Fibroblast of pulmonary artery (primary cell): ENCODE results near the gene PLEKHG3.

Experiments
- DNase-seq: peaks from one replicate; pipeline ENCODE4 v3.0.0-alpha.2; 2010; ENCODE audit warnings: low read depth
- H3K4me3 ChIP-seq: replicated peaks from 2 replicates; pipeline ENCODE4 v1.5.1; 2011; ENCODE audit warnings: low read depth, mild to moderate bottlenecking, control low read depth, low read length, moderate library complexity
- TF ChIP-seq, protein P1 (sequence below): IDR thresholded peaks from 2 replicates; pipeline ENCODE4 v1.5.1; 2011; ENCODE audit warnings: mild to moderate bottlenecking, control low read depth, low read length, inconsistent platforms; ENCODE audit errors: missing control alignments

PLEKHG3 gene

DNA sequence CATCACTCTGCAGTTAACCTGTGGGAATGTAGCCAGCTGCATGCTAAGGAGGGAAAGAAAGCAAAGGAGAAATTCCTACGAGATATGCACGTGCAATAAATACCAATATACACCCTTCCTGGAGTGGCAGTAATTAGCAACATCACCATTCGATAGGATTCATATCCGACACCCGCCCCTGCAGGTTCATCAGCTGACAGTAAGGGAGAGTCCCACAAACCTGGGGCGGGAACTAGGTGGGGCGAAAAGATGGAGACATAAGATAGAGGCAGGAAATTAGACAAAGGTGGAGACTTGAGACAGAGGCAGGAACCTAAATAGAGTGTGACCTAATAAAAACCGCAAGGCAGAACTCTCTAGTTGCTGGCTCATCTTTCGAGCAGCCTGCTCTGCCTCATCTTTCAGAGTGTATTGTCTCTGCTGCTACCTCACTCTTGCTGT lies 51.6 kb downstream of the PLEKHG3 start:
- H3K4me3 ChIP-seq: no peak overlapping the region

GRCh38 chr14:64756712-64757111 lies 52.5 kb downstream of the PLEKHG3 start:
- no peak for DNase-seq
- TF ChIP-seq, protein P1, sequence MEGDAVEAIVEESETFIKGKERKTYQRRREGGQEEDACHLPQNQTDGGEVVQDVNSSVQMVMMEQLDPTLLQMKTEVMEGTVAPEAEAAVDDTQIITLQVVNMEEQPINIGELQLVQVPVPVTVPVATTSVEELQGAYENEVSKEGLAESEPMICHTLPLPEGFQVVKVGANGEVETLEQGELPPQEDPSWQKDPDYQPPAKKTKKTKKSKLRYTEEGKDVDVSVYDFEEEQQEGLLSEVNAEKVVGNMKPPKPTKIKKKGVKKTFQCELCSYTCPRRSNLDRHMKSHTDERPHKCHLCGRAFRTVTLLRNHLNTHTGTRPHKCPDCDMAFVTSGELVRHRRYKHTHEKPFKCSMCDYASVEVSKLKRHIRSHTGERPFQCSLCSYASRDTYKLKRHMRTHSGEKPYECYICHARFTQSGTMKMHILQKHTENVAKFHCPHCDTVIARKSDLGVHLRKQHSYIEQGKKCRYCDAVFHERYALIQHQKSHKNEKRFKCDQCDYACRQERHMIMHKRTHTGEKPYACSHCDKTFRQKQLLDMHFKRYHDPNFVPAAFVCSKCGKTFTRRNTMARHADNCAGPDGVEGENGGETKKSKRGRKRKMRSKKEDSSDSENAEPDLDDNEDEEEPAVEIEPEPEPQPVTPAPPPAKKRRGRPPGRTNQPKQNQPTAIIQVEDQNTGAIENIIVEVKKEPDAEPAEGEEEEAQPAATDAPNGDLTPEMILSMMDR: no peak
- no peak overlapping the region for H3K4me3 ChIP-seq

More for the DNA sequence above, 51.6 kb downstream of the PLEKHG3 start:
- TF ChIP-seq, protein P1: no peak
- DNase-seq: peak; percentile 24

GRCh38 chr14:64757601-64758000 lies 53.4 kb downstream of the PLEKHG3 start:
- no peak overlapping the region for H3K4me3 ChIP-seq
- TF ChIP-seq, protein P1: no peak
- DNase-seq: no peak

DNA sequence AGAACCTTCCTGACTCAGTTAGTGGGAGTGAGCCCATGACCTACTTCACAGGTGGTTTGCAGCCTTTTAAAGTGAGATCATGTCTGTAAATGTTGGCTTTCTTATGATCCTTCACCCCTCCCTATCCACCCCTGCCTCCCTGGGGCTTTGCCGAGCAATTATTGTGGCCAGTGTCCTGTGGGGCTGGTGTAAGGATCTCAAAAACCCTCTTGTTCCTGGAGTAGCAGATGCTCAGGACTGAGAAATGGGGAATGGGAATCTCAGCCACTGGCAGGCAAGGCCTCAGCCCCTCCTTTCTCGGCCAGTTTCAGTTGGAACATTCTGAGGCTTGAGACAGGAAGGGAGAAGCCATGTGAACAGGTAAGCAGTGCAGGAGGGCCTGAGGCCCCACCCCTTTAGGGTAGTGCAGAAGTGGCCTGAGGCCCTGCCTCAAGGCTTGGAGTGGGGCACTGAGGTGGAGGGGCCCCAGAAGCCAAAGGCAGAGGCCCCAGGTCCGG lies 53.8 kb downstream of the PLEKHG3 start:
- TF ChIP-seq, protein P1: no peak
- no peak overlapping the region for H3K4me3 ChIP-seq
- peak; percentile 39 for DNase-seq

DNA sequence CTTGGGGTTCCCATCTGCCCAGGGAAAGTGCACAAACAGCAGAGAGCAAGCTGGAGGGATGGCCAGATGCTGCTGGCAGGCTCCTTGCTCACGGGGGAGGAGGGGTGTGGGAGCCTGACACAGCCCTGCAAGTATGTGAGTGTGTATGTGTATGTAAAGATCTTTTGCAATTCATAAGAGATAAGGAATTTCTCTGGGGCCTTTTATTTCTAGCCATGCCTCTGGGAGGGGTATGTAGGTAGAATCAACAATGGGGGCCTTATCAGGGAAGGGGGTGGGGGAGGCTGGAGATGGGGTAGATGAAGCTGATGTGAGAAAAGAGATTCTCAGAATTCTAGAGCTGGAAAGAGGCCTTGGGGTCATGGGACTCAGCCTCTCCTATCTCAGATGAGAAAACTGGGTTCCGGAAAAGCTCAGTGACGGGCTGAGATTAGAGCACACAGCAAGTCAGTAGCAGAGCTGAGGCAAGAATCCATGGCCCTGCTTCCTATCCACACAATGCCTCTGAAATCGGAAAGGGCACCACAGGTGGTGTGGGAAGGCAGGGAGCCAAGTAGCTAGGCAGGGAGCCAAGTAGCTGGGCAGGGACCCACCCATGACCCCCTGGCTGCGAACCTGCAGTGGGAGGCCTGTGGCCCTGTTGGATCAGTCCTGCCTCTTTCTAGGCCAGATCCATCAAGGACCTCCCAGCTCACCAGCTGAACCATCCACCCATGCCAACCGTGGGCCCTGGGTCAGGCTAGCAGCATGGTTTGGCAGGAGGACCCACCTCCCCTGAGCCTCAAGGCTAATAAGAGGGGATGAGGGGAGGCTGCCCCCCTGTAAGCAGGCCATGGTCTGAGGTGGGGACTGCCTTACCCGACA lies 54.7 kb downstream of the PLEKHG3 start:
- no peak overlapping the region for H3K4me3 ChIP-seq
- TF ChIP-seq, protein P1: no peak
- DNase-seq: peak; percentile 94

- TF ChIP-seq, protein P1: no peak
- no peak for DNase-seq
- no peak overlapping the region for H3K4me3 ChIP-seq
These were observed 55.3 kb downstream of the PLEKHG3 start for GRCh38 chr14:64759555-64759938.
